ENCODE results near the gene RBM10. TPM values are rescaled to one million over a fixed set of nuclear protein-coding genes. Genes with fewer than 3 reads are reported as not detected.
A peak's percentile ranks its signal among the peaks of the same experiment; 100 is the strongest.
"Not testable (repeated sequence)": the region's sequence is repeated elsewhere in the genome, so short reads cannot be mapped to it uniquely, and the experiment has no call there.

Gene RBM10
- total RNA-seq, 4 donors from 2014 or later, result 26.5 to 43.0 (median 35.2) TPM

GRCh38 chrX:47112316-47112954, 32.6 kb upstream of the RBM10 start:
- H3K27me3 ChIP-seq, result no peaks in the 10 kb centered on the region
- no peak overlapping the region for H3K4me3 ChIP-seq (replicated peaks in 1 of 3)
- peak; percentile 90 to 91 for DNase-seq
- no peaks in the 10 kb centered on the region for H3K36me3 ChIP-seq
- peak overlapping the region; percentile 58 to 70 (median 66) for H3K27ac ChIP-seq
- WGBS, 2 donors, result 16 to 63% methylated on average over 4 to 7 of the region's 9 CpGs
- TF ChIP-seq CTCF (IDR thresholded peaks at IDR 0.05) (peak in 4 of 6 experiments; percentile 15 to 49 (median 30)), POLR2A (IDR thresholded peaks at IDR 0.05) (peak in 1 of 2 donors; percentile 32)
- H3K9me3 ChIP-seq, result no peaks in the 10 kb centered on the region
- peaks cover 0 to 5% of the 10 kb centered on the region in 2 donors for H3K4me1 ChIP-seq
- intact Hi-C loops (cut with DNase I), result no loop called here

DNA sequence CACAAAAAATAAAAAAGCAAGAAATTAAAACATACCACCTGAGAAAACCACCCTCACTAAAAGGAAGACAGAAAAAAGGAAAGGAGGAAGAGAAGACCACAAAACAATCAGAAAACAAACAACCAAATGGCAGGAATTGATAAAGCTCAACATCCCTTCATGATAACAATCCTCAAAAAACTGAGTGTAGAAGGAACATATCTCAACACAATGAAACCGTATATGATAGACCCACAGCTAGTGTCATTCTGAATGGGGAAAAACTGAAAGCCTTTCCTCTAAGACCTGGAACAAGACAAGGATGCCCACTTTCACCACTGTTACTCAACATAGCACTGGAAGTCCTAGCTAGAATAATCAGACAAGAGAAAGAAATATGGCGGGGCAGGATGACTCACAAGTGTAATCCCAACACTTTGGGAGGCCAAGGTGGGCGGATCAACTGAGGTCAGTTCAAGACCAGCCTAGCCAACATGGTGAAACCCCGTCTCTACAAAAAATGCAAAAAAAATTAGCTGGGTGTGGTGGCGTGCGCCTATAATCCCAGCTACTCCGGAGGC, 28.4 kb upstream of the RBM10 start:
- H3K4me1 ChIP-seq; H3K4me3 ChIP-seq (replicated peaks in 1 of 3); DNase-seq; H3K9me3 ChIP-seq; H3K27me3 ChIP-seq; H3K36me3 ChIP-seq; intact Hi-C loops (cut with DNase I); H3K27ac ChIP-seq: not testable (repeated sequence)
- 94 to 99% methylated on average over 6 to 7 of the region's 7 CpGs for WGBS, 2 donors

DNA sequence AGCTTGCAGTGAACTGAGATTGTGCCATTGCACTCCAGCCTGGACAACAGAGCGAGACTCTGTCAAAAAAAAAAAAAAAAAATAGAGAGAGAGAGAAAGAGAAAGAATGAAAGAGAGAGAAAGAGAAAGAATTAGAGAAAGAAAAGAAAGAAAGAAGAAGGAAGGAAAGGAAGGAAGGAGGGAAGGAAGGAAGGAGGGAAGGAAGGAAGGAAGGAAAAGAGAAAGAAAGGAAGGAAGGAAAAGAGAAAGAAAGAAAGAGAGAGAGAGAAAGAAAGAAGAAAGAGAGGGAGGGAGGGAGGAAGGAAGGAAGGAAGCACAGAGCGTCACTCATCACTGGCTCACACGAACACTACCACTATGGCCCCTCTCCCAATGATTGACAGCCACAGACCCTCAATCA, 20.6 kb upstream of the RBM10 start:
- H3K9me3 ChIP-seq; intact Hi-C loops (cut with DNase I); H3K4me3 ChIP-seq (replicated peaks in 1 of 3); H3K27me3 ChIP-seq; H3K36me3 ChIP-seq; H3K4me1 ChIP-seq; DNase-seq; H3K27ac ChIP-seq: not testable (repeated sequence)
- 74 to 98% methylated on average over 3 of the region's 3 CpGs for WGBS, 2 donors

GRCh38 chrX:47129157-47129898, 15.7 kb upstream of the RBM10 start:
- H3K36me3 ChIP-seq, result no peaks in the 10 kb centered on the region
- H3K27me3 ChIP-seq, result no peaks in the 10 kb centered on the region
- intact Hi-C loops (cut with DNase I), result no loop called here
- H3K4me1 ChIP-seq, result peaks cover 0 to 4% of the 10 kb centered on the region in 2 donors
- H3K4me3 ChIP-seq (replicated peaks in 1 of 3), result peak overlapping the region in 2 of 3 donors; percentile 34 to 47
- peak; percentile 89 to 90 for DNase-seq
- no peaks in the 10 kb centered on the region for H3K9me3 ChIP-seq
- 1 to 2% methylated on average over 7 to 13 of the region's 31 CpGs for whole genome bisulfite sequencing, 2 donors
- TF ChIP-seq POLR2A (IDR thresholded peaks at IDR 0.05) (peak in 1 of 2 donors; percentile 74), CTCF (IDR thresholded peaks at IDR 0.05) (no peak)
- peak overlapping the region; percentile 58 to 73 (median 70) for H3K27ac ChIP-seq

- Histone ChIP-seq H3K4me1 (peaks cover 0 to 4% of the 10 kb centered on the region in 2 donors), H3K4me3 (replicated peaks in 1 of 3) (peak overlapping the region in 1 of 3 donors; percentile 34), H3K9me3 (no peaks in the 10 kb centered on the region), H3K27me3 (no peaks in the 10 kb centered on the region), H3K36me3 (no peaks in the 10 kb centered on the region), H3K27ac (peak overlapping the region; percentile 58 to 73 (median 70))
- intact Hi-C loops (cut with DNase I), result no loop called here
- no peak for DNase-seq
- no peak for TF ChIP-seq POLR2A (IDR thresholded peaks at IDR 0.05)
- no peak for TF ChIP-seq CTCF (IDR thresholded peaks at IDR 0.05)
- WGBS, 2 donors, result 21 to 25% methylated on average over 11 of the region's 11 CpGs
These were observed 15.1 kb upstream of the RBM10 start for GRCh38 chrX:47129899-47130358.
